ENCODE results near the gene ASPG.

ASPG gene

GRCh38 chr14:104140213-104140462 is 54.6 kb downstream of the ASPG start:
- Histone ChIP-seq H3K4me3 (ENCODE audit: low read depth, low read length) (no peak overlapping the region), H3K27me3 (ENCODE audit: insufficient read depth, low read length) (peaks cover 61% of the 10 kb centered on the region), H3K79me2 (ENCODE audit: control insufficient read depth, insufficient read depth, low read length, unreplicated experiment) (no peaks in the 10 kb centered on the region), H3K4me1 (ENCODE audit: control insufficient read depth, insufficient read depth, low read length, unreplicated experiment) (no peaks in the 10 kb centered on the region), H2AFZ (ENCODE audit: low read length, unreplicated experiment) (no peak overlapping the region), H3K27ac (ENCODE audit: low read depth, low read length) (no peak overlapping the region), H3K36me3 (ENCODE audit: insufficient read depth, low read length) (no peaks in the 10 kb centered on the region)

- H3K27me3 ChIP-seq (ENCODE audit: insufficient read depth, low read length), result peaks cover 55% of the 10 kb centered on the region
- no peaks in the 10 kb centered on the region for H3K36me3 ChIP-seq (ENCODE audit: insufficient read depth, low read length)
- H3K27ac ChIP-seq (ENCODE audit: low read depth, low read length), result no peak overlapping the region
- H3K4me3 ChIP-seq (ENCODE audit: low read depth, low read length), result no peak overlapping the region
- H2AFZ ChIP-seq (ENCODE audit: low read length, unreplicated experiment), result no peak overlapping the region
- H3K4me1 ChIP-seq (ENCODE audit: control insufficient read depth, insufficient read depth, low read length, unreplicated experiment), result no peaks in the 10 kb centered on the region
- H3K79me2 ChIP-seq (ENCODE audit: control insufficient read depth, insufficient read depth, low read length, unreplicated experiment), result no peaks in the 10 kb centered on the region
These were observed 55.2 kb downstream of the ASPG start for GRCh38 chr14:104140463-104141331.

- Histone ChIP-seq H3K27ac (ENCODE audit: low read depth, low read length) (no peak overlapping the region), H3K4me3 (ENCODE audit: low read depth, low read length) (no peak overlapping the region), H3K27me3 (ENCODE audit: insufficient read depth, low read length) (peaks cover 47% of the 10 kb centered on the region), H3K4me1 (ENCODE audit: control insufficient read depth, insufficient read depth, low read length, unreplicated experiment) (no peaks in the 10 kb centered on the region), H2AFZ (ENCODE audit: low read length, unreplicated experiment) (no peak overlapping the region), H3K36me3 (ENCODE audit: insufficient read depth, low read length) (no peaks in the 10 kb centered on the region), H3K79me2 (ENCODE audit: control insufficient read depth, insufficient read depth, low read length, unreplicated experiment) (no peaks in the 10 kb centered on the region)
These were observed 56.2 kb downstream of the ASPG start for GRCh38 chr14:104141621-104142091.

GRCh38 chr14:104142136-104142945 is 56.8 kb downstream of the ASPG start:
- Histone ChIP-seq H3K79me2 (ENCODE audit: control insufficient read depth, insufficient read depth, low read length, unreplicated experiment) (no peaks in the 10 kb centered on the region), H3K27ac (ENCODE audit: low read depth, low read length) (no peak overlapping the region)

GRCh38 chr14:104142946-104143470 is 57.5 kb downstream of the ASPG start:
- Histone ChIP-seq H3K79me2 (ENCODE audit: control insufficient read depth, insufficient read depth, low read length, unreplicated experiment) (no peaks in the 10 kb centered on the region), H3K27ac (ENCODE audit: low read depth, low read length) (no peak overlapping the region), H3K36me3 (ENCODE audit: insufficient read depth, low read length) (no peaks in the 10 kb centered on the region), H3K4me1 (ENCODE audit: control insufficient read depth, insufficient read depth, low read length, unreplicated experiment) (no peaks in the 10 kb centered on the region), H3K27me3 (ENCODE audit: insufficient read depth, low read length) (peaks cover 35% of the 10 kb centered on the region), H2AFZ (ENCODE audit: low read length, unreplicated experiment) (no peak overlapping the region), H3K4me3 (ENCODE audit: low read depth, low read length) (no peak overlapping the region)

More at GRCh38 chr14:104142136-104142945, 56.8 kb downstream of the ASPG start:
- H3K27me3 ChIP-seq (ENCODE audit: insufficient read depth, low read length), result peaks cover 40% of the 10 kb centered on the region
- H2AFZ ChIP-seq (ENCODE audit: low read length, unreplicated experiment), result no peak overlapping the region
- no peaks in the 10 kb centered on the region for H3K36me3 ChIP-seq (ENCODE audit: insufficient read depth, low read length)
- no peaks in the 10 kb centered on the region for H3K4me1 ChIP-seq (ENCODE audit: control insufficient read depth, insufficient read depth, low read length, unreplicated experiment)
- no peak overlapping the region for H3K4me3 ChIP-seq (ENCODE audit: low read depth, low read length)

GRCh38 chr14:104143521-104144452 is 58.3 kb downstream of the ASPG start:
- Histone ChIP-seq H3K27me3 (ENCODE audit: insufficient read depth, low read length) (peaks cover 27% of the 10 kb centered on the region), H2AFZ (ENCODE audit: low read length, unreplicated experiment) (no peak overlapping the region), H3K36me3 (ENCODE audit: insufficient read depth, low read length) (no peaks in the 10 kb centered on the region), H3K27ac (ENCODE audit: low read depth, low read length) (no peak overlapping the region), H3K4me3 (ENCODE audit: low read depth, low read length) (no peak overlapping the region), H3K4me1 (ENCODE audit: control insufficient read depth, insufficient read depth, low read length, unreplicated experiment) (no peaks in the 10 kb centered on the region), H3K79me2 (ENCODE audit: control insufficient read depth, insufficient read depth, low read length, unreplicated experiment) (no peaks in the 10 kb centered on the region)

- Histone ChIP-seq H3K79me2 (ENCODE audit: control insufficient read depth, insufficient read depth, low read length, unreplicated experiment) (no peaks in the 10 kb centered on the region), H3K36me3 (ENCODE audit: insufficient read depth, low read length) (no peaks in the 10 kb centered on the region), H2AFZ (ENCODE audit: low read length, unreplicated experiment) (no peak overlapping the region), H3K27ac (ENCODE audit: low read depth, low read length) (no peak overlapping the region), H3K27me3 (ENCODE audit: insufficient read depth, low read length) (peaks cover 21% of the 10 kb centered on the region), H3K4me3 (ENCODE audit: low read depth, low read length) (no peak overlapping the region), H3K4me1 (ENCODE audit: control insufficient read depth, insufficient read depth, low read length, unreplicated experiment) (no peaks in the 10 kb centered on the region)
These were observed 58.9 kb downstream of the ASPG start for GRCh38 chr14:104144453-104144790.

- Histone ChIP-seq H3K4me3 (ENCODE audit: low read depth, low read length) (no peak overlapping the region), H3K27me3 (ENCODE audit: insufficient read depth, low read length) (peaks cover 13% of the 10 kb centered on the region), H3K27ac (ENCODE audit: low read depth, low read length) (no peak overlapping the region), H3K79me2 (ENCODE audit: control insufficient read depth, insufficient read depth, low read length, unreplicated experiment) (no peaks in the 10 kb centered on the region), H2AFZ (ENCODE audit: low read length, unreplicated experiment) (no peak overlapping the region), H3K4me1 (ENCODE audit: control insufficient read depth, insufficient read depth, low read length, unreplicated experiment) (no peaks in the 10 kb centered on the region), H3K36me3 (ENCODE audit: insufficient read depth, low read length) (no peaks in the 10 kb centered on the region)
These were observed 59.7 kb downstream of the ASPG start for GRCh38 chr14:104144911-104145825.

GRCh38 chr14:104145826-104146601 is 60.5 kb downstream of the ASPG start:
- Histone ChIP-seq H2AFZ (ENCODE audit: low read length, unreplicated experiment) (no peak overlapping the region), H3K4me1 (ENCODE audit: control insufficient read depth, insufficient read depth, low read length, unreplicated experiment) (no peaks in the 10 kb centered on the region), H3K4me3 (ENCODE audit: low read depth, low read length) (no peak overlapping the region), H3K79me2 (ENCODE audit: control insufficient read depth, insufficient read depth, low read length, unreplicated experiment) (no peaks in the 10 kb centered on the region), H3K36me3 (ENCODE audit: insufficient read depth, low read length) (no peaks in the 10 kb centered on the region), H3K27me3 (ENCODE audit: insufficient read depth, low read length) (peaks cover 9% of the 10 kb centered on the region; the same call in 1 of the 2 replicates), H3K27ac (ENCODE audit: low read depth, low read length) (no peak overlapping the region)

All from ACC112 (cell line).